AG04450 (cell line): ENCODE results near the gene CAPN3. TPM values are rescaled to one million over a fixed set of nuclear protein-coding genes. Genes with fewer than 3 reads are reported as not detected.

Source experiments
- CTCF ChIA-PET: fragments of 300-600, 350-600 bp; formaldehyde crosslinking; extraction: SDS; loops from one replicate; lab custom pipeline; 2022; ENCODE audit warnings: antibody characterized with exemption, inconsistent platforms; lab: Charles Lee
- POLR2A ChIA-PET: fragments of 350-600 bp; formaldehyde crosslinking; extraction: SDS; loops from one replicate; lab custom pipeline; 2021; ENCODE audit warnings: antibody characterized with exemption, inconsistent platforms; lab: Yijun Ruan, JAX
- DNase-seq: peaks from one replicate; pipeline ENCODE4 v3.0.0-alpha.2; 2011; ENCODE audit warnings: low read depth, low spot score
- H3K27ac ChIP-seq: one replicate; pipeline ENCODE4 v1.5.1; 2012; ENCODE audit warnings: low read depth, low read length, control low read depth
- H3K27me3 ChIP-seq: one replicate; pipeline ENCODE4 v1.6.0; 2012; ENCODE audit warnings: low read length; ENCODE audit not compliant: control insufficient read depth, insufficient read depth
- H3K4me3 ChIP-seq: 2 replicates; pipeline ENCODE4 v1.5.1; 2011; ENCODE audit warnings: mild to moderate bottlenecking, low read depth, low read length, control low read depth
- H3K9me3 ChIP-seq: 2 replicates; pipeline ENCODE4 v1.5.1; 2012; ENCODE audit warnings: low read length; ENCODE audit not compliant: control insufficient read depth, insufficient read depth
- polyA plus RNA-seq: library from polyadenylated mRNA; depleted of rRNA; stranded (reverse); fragments of >200 nt; gene quantifications from 2 replicates; pipeline ENCODE4 v1.2.3, GENCODE V29; 2011
- TF ChIP-seq, protein P1 (sequence below): IDR thresholded peaks from 2 replicates; pipeline ENCODE4 v1.5.1; 2011; ENCODE audit warnings: low read depth, low read length, control low read depth, inconsistent platforms

CAPN3 gene
- polyA plus RNA-seq, 1 experiment, result 1.2 TPM

DNA sequence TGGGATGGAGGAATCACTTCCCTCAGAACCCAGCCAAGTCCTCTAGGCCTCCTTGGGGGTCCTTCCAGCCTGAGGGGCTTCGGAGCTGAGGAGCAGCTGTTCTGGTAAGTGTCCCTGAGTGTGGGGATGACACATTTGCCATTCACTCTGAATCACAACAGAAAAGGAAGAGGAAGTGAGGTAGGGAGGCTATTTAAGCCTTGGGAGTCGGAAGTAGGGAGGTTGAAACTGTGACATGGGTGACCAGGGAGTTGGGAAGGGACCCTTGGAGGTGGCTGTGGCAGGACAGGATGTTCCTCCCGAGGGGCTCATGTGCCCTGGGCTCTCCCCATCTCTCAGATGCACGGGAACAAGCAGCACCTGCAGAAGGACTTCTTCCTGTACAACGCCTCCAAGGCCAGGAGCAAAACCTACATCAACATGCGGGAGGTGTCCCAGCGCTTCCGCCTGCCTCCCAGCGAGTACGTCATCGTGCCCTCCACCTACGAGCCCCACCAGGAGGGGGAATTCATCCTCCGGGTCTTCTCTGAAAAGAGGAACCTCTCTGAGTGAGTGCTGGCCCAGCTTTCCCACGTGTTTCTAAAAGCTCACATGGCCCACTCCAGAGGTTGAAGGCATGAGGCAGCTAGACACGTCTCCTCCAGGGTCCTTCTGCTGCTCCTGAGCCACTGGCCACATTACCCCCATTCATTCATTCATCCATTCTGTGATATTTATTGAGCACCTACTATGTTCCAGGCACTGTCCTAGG lies 43.3 kb downstream of the CAPN3 start:
- no peak for DNase-seq
- TF ChIP-seq, protein P1, sequence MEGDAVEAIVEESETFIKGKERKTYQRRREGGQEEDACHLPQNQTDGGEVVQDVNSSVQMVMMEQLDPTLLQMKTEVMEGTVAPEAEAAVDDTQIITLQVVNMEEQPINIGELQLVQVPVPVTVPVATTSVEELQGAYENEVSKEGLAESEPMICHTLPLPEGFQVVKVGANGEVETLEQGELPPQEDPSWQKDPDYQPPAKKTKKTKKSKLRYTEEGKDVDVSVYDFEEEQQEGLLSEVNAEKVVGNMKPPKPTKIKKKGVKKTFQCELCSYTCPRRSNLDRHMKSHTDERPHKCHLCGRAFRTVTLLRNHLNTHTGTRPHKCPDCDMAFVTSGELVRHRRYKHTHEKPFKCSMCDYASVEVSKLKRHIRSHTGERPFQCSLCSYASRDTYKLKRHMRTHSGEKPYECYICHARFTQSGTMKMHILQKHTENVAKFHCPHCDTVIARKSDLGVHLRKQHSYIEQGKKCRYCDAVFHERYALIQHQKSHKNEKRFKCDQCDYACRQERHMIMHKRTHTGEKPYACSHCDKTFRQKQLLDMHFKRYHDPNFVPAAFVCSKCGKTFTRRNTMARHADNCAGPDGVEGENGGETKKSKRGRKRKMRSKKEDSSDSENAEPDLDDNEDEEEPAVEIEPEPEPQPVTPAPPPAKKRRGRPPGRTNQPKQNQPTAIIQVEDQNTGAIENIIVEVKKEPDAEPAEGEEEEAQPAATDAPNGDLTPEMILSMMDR, result no peak
- H3K9me3 ChIP-seq, result no peaks in the 10 kb centered on the region; the same call in 1 of the 2 replicates
- H3K4me3 ChIP-seq, result no peak overlapping the region
- CTCF ChIA-PET, result no interaction called here
- no peaks in the 10 kb centered on the region for H3K27me3 ChIP-seq
- POLR2A ChIA-PET, result no interaction called here
- no peak overlapping the region for H3K27ac ChIP-seq

DNA sequence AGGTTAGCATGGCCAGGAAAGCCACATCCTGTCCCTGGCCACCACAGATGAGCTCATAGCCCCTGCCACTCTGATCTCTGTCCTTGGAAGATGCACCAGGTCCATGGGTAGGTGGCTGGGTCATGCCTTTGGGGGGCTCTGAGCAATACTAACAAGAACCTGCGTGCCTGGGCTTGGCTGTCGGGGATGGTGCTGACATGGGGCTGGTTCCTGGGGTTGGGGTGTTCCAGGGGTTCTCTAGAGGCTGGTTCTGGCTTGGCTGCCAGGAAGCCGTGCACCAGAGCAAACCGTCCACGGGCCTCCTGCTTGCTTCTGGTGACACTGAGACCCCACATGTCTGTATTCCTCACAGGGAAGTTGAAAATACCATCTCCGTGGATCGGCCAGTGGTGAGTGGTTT lies 44.1 kb downstream of the CAPN3 start:
- no peaks in the 10 kb centered on the region for H3K27me3 ChIP-seq
- DNase-seq, result no peak
- CTCF ChIA-PET, result no interaction called here

DNA sequence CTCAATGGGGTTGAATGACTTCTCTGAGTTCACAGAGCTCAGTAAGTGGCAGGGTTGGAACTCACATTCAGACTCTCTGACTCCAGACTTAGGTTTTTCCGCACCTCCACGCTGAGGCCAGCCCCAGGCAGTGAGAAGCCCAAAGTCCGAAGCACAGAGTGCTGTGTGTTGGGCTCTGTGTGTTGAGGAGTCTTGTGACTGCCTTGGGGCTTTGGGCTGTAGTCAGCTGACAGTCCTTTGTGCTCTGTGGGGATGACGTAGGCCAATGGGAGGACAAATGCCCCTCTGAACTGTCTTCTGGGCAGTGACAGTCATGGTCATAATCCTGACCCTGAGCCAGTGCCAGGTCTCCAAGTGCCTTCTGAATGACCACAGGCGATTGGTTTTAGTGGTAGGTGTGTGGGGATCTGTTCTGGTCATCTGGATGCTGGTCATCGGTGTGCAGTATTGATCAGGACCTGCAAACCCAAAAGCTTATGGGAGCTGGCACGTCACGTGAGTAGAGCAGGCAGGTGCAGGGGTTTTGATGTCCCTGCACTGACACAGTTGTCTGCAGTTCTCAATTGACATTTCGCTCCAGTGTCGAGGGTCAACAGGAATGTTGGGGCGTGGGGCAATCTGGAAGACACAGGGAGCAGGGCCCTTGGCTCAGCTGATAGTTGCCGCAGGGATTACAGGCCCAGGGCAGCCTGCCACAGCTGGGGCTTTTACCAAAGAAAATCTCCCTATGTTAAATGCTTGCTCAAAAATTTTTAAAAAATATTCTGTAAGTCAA lies 45.3 kb downstream of the CAPN3 start:
- Histone ChIP-seq H3K27me3 (no peaks in the 10 kb centered on the region), H3K9me3 (no peaks in the 10 kb centered on the region; the same call in 1 of the 2 replicates), H3K4me3 (no peak overlapping the region), H3K27ac (no peak overlapping the region)
- no peak for DNase-seq
- TF ChIP-seq, protein P1, result no peak
- POLR2A ChIA-PET, result no interaction called here
- CTCF ChIA-PET, result no interaction called here

More for the DNA sequence above, 44.1 kb downstream of the CAPN3 start:
- Histone ChIP-seq H3K4me3 (no peak overlapping the region), H3K27ac (no peak overlapping the region), H3K9me3 (no peaks in the 10 kb centered on the region; the same call in 1 of the 2 replicates)
- POLR2A ChIA-PET, result no interaction called here
- TF ChIP-seq, protein P1, result no peak

DNA sequence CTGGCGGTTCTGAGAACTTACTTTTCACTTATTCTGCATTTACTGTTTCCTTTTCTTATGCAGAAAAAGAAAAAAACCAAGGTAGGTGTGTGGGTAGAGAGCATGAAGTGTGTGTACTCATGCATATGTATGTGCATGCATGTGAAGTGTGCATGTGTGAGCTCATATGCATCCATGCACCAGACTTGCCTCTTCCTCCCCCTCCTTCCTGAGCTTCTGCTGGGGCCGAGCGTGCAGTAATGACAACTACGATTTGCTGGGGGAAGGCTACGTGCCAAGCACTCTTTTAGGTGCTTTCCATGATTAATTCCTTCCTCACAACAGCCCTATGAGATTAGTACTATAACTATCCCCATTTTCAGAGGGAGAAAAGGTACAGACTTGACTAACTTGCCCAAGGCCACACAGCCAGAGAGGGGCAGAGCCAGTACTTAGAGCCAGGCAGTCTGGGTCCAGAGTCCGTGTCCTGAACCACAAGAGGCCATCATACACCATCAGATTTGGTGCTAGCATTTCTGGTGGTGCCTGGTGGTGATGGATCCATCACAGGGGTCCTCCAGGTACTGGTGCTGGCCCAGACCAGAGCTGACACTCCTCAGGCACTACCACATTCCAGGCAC lies 46.7 kb downstream of the CAPN3 start:
- H3K27ac ChIP-seq, result no peak overlapping the region
- H3K4me3 ChIP-seq, result no peak overlapping the region
- no peak for DNase-seq
- no peaks in the 10 kb centered on the region for H3K27me3 ChIP-seq
- no peaks in the 10 kb centered on the region; the same call in 1 of the 2 replicates for H3K9me3 ChIP-seq
- POLR2A ChIA-PET, result no interaction called here
- TF ChIP-seq, protein P1, result no peak
- CTCF ChIA-PET, result no interaction called here
